SK-N-SH (cell line): ENCODE results near the gene CST6. TPM values are rescaled to one million over a fixed set of nuclear protein-coding genes. Genes with fewer than 3 reads are reported as not detected.

Experiments
- CTCF ChIA-PET: fragments of 300-600, 350-600 bp; formaldehyde crosslinking; extraction: SDS; loops from one replicate; lab custom pipeline; 2021; lab: Yijun Ruan, JAX
- POLR2A ChIA-PET: fragments of 350-600 bp; sonication (Branson Sonifier 250); formaldehyde crosslinking; extraction: SDS; loops from one replicate; lab custom pipeline; 2020; ENCODE audit warnings: antibody characterized with exemption, inconsistent platforms; lab: Yijun Ruan, JAX
- DNase-seq: peaks from one replicate; pipeline ENCODE4 v3.0.0; 2012
- H2AFZ ChIP-seq: fragments of 200-600 bp; sonication (generic); 2 replicates; pipeline ENCODE4 v1.8.1; 2016; ENCODE audit warnings: antibody characterized with exemption, mild to moderate bottlenecking, low read depth
- H3F3A ChIP-seq: fragments of 200-600 bp; sonication (generic); replicated peaks from 2 replicates; pipeline ENCODE3; 2016; ENCODE audit warnings: antibody characterized with exemption, mild to moderate bottlenecking; ENCODE audit not compliant: insufficient read depth
- H3K27ac ChIP-seq, 2 experiments: fragments of 200-500 bp in 1 of 2; fragments of 200-600 bp in 1 of 2; sonication (Bioruptor generic) in 1 of 2; sonication (generic), shearing (Covaris generic) in 1 of 2; 2 replicates each; pipeline versions ENCODE4 v1.5.1 to v1.6.1; 2014 to 2016; ENCODE audit warnings: low read depth in 2 of 2, inconsistent platforms in 1 of 2, low read length in 1 of 2, mild to moderate bottlenecking in 1 of 2, mixed read lengths in 1 of 2
- H3K27me3 ChIP-seq: fragments of 200-600 bp; sonication (generic), shearing (Covaris generic); 2 replicates; pipeline ENCODE4 v1.6.1; 2016; ENCODE audit warnings: mixed run types; ENCODE audit not compliant: insufficient read depth
- H3K36me3 ChIP-seq, 2 experiments: fragments of 200-500 bp in 1 of 2; fragments of 200-600 bp in 1 of 2; sonication (Bioruptor generic) in 1 of 2; sonication (generic) in 1 of 2; replicated peaks in 1 of 2; 2 replicates each; pipeline versions ENCODE3 to v1.5.1; 2014 to 2016; ENCODE audit warnings: low read length in 1 of 2, mild to moderate bottlenecking in 1 of 2; ENCODE audit not compliant: insufficient read depth in 2 of 2, control insufficient read depth in 1 of 2
- H3K4me1 ChIP-seq, 2 experiments: fragments of 200-500 bp in 1 of 2; fragments of 200-600 bp in 1 of 2; sonication (Bioruptor generic) in 1 of 2; sonication (generic), shearing (Covaris generic) in 1 of 2; 2 replicates each; pipeline versions ENCODE4 v1.5.1 to v1.6.1; 2014 to 2016; ENCODE audit warnings: low read depth in 1 of 2, low read length in 1 of 2, mixed run types in 1 of 2; ENCODE audit not compliant: insufficient read depth in 2 of 2, control insufficient read depth in 1 of 2
- H3K4me2 ChIP-seq: fragments of 200-600 bp; sonication (generic), shearing (Covaris generic); 2 replicates; pipeline ENCODE4 v1.6.1; 2017; ENCODE audit warnings: mixed run types
- H3K4me3 ChIP-seq, 2 experiments: fragments of 200-500 bp in 1 of 2; fragments of 200-600 bp in 1 of 2; sonication (Bioruptor generic) in 1 of 2; sonication (generic), shearing (Covaris generic) in 1 of 2; 2 replicates each; pipeline versions ENCODE4 v1.5.1 to v1.8.1; 2014 to 2016; ENCODE audit warnings: low read depth in 2 of 2, inconsistent platforms in 1 of 2, low read length in 1 of 2, mild to moderate bottlenecking in 1 of 2, mixed read lengths in 1 of 2, moderate library complexity in 1 of 2
- H3K79me2 ChIP-seq: fragments of 200-600 bp; sonication (generic); 2 replicates; pipeline ENCODE4 v1.8.1; 2017; ENCODE audit warnings: mild to moderate bottlenecking; ENCODE audit not compliant: insufficient read depth
- H3K9ac ChIP-seq: fragments of 200-600 bp; sonication (generic); 2 replicates; pipeline ENCODE4 v1.6.1; 2017; ENCODE audit warnings: mixed run types
- H3K9me2 ChIP-seq: fragments of 200-600 bp; sonication (generic); 2 replicates; pipeline ENCODE4 v1.6.1; 2017; ENCODE audit warnings: mixed run types
- H3K9me3 ChIP-seq: fragments of 200-600 bp; sonication (generic); 2 replicates; pipeline ENCODE4 v1.6.1; 2017; ENCODE audit warnings: mixed run types, mild to moderate bottlenecking, moderate library complexity
- H4K20me1 ChIP-seq: fragments of 200-600 bp; sonication (generic); 2 replicates; pipeline ENCODE4 v1.6.1; 2017; ENCODE audit warnings: mild to moderate bottlenecking, mixed run types; ENCODE audit not compliant: insufficient read depth
- ELF1 ChIP-seq: IDR thresholded peaks from 2 replicates; pipeline ENCODE4 v1.4.0; 2012
- FOSL2 ChIP-seq: IDR thresholded peaks from 2 replicates; pipeline ENCODE4 v1.4.0; 2012; ENCODE audit warnings: low read depth, mild to moderate bottlenecking, moderate library complexity, borderline replicate concordance
- FOXM1 ChIP-seq: IDR thresholded peaks from 2 replicates; pipeline ENCODE4 v1.4.0; 2012; ENCODE audit warnings: low read depth, mild to moderate bottlenecking
- GABPA ChIP-seq: IDR thresholded peaks from 2 replicates; pipeline ENCODE4 v1.4.0; 2012; ENCODE audit warnings: low read depth, mild to moderate bottlenecking
- JUND ChIP-seq: IDR thresholded peaks from 2 replicates; pipeline ENCODE4 v1.4.0; 2012
- NFIC ChIP-seq: IDR thresholded peaks from 2 replicates; pipeline ENCODE4 v1.4.0; 2012; ENCODE audit warnings: borderline replicate concordance
- POLR2AphosphoS5 ChIP-seq: IDR thresholded peaks from 2 replicates; pipeline ENCODE4 v1.6.1; 2012; ENCODE audit warnings: low read depth, low read length
- RAD21 ChIP-seq: IDR thresholded peaks from 2 replicates; pipeline ENCODE4 v1.6.1; 2012; ENCODE audit warnings: mild to moderate bottlenecking, low read length
- RFX5 ChIP-seq: IDR thresholded peaks from 2 replicates; pipeline ENCODE4 v1.6.1; 2012; ENCODE audit warnings: mild to moderate bottlenecking, improper control_type of control experiment, low read length
- SMC3 ChIP-seq: IDR thresholded peaks from 2 replicates; pipeline ENCODE4 v1.6.1; 2012; ENCODE audit warnings: low read depth, low read length, improper control_type of control experiment
- TAF1 ChIP-seq: IDR thresholded peaks from 2 replicates; pipeline ENCODE4 v1.6.1; 2012; ENCODE audit warnings: low read depth, mild to moderate bottlenecking, low read length, moderate library complexity, borderline replicate concordance
- TCF12 ChIP-seq: IDR thresholded peaks from 2 replicates; pipeline ENCODE4 v1.4.0; 2012
- TEAD4 ChIP-seq: IDR thresholded peaks from 2 replicates; pipeline ENCODE4 v1.4.0; 2012; ENCODE audit warnings: mild to moderate bottlenecking, borderline replicate concordance; ENCODE audit not compliant: insufficient read depth
- YY1 ChIP-seq: IDR thresholded peaks from 2 replicates; pipeline ENCODE4 v1.4.0; 2012; ENCODE audit warnings: low read depth, mild to moderate bottlenecking
- WGBS: methylation state at CpG from one replicate; pipeline ENCODE4 v1.1.6; 2017; ENCODE audit warnings: low lambda C conversion rate; 5-methylcytosine and 5-hydroxymethylcytosine counted together
- polyA plus RNA-seq, 3 experiments: library from polyadenylated mRNA; depleted of rRNA; stranded (reverse); fragments of >200 nt; gene quantifications; 2 replicates each; pipeline ENCODE4 v1.2.3, GENCODE V29; 2012
- TF ChIP-seq, protein P1 (sequence below): IDR thresholded peaks from 2 replicates; pipeline ENCODE4; 2012

Gene CST6
- polyA plus RNA-seq, 1 of the 3 experiments (the other 2 are of a cell fraction): 0.90 TPM

- Histone ChIP-seq H2AFZ (no peak overlapping the region), H3K27ac (no peak overlapping the region), H3K4me1 (peaks cover 8 to 14% of the 10 kb centered on the region in 2 experiments; a peak in 3 of 4 replicates), H3K79me2 (peaks cover 57% of the 10 kb centered on the region), H3K36me3 (peaks cover 36 to 49% of the 10 kb centered on the region in 2 experiments), H3K4me2 (no peak overlapping the region), H3F3A (peaks cover 4% of the 10 kb centered on the region), H3K4me3 (no peak overlapping the region), H4K20me1 (peaks cover 9% of the 10 kb centered on the region; the same call in 1 of the 2 replicates), H3K9ac (no peak overlapping the region), H3K27me3 (no peaks in the 10 kb centered on the region), H3K9me2 (no peaks in the 10 kb centered on the region), H3K9me3 (no peaks in the 10 kb centered on the region)
- CTCF ChIA-PET: interaction anchor here (1.0 to 2.0 kb wide), 4 partner anchors 25 to 253 kb away, joined by 3 to 5 read pairs (median 3); partner anchors contain the start of genes FIBP and KAT5
- DNase-seq: no peak
- no peak for TF ChIP-seq POLR2AphosphoS5
- TF ChIP-seq TAF1: no peak
- TF ChIP-seq RFX5: no peak
- TF ChIP-seq FOSL2: no peak
- no peak for TF ChIP-seq NFIC
- no peak for TF ChIP-seq ELF1
- TF ChIP-seq, protein P1, sequence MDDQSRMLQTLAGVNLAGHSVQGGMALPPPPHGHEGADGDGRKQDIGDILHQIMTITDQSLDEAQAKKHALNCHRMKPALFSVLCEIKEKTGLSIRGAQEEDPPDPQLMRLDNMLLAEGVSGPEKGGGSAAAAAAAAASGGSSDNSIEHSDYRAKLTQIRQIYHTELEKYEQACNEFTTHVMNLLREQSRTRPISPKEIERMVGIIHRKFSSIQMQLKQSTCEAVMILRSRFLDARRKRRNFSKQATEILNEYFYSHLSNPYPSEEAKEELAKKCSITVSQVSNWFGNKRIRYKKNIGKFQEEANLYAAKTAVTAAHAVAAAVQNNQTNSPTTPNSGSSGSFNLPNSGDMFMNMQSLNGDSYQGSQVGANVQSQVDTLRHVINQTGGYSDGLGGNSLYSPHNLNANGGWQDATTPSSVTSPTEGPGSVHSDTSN: no peak
- no peak for TF ChIP-seq GABPA
- no peak for TF ChIP-seq RAD21
- TF ChIP-seq YY1: no peak
- TF ChIP-seq JUND: no peak
- TF ChIP-seq SMC3: no peak
- POLR2A ChIA-PET: interaction anchor here (0.5 kb wide), 1 partner anchor 78 kb away, joined by 3 read pairs; no protein-coding TSS in a partner anchor
- 100% methylated on average over 4 of the region's 10 CpGs for WGBS
Observed at GRCh38 chr11:65964906-65965305, 46.9 kb upstream of the CST6 start.

GRCh38 chr11:65965986-65966762 lies 45.6 kb upstream of the CST6 start:
- Histone ChIP-seq H3K4me3 (no peak overlapping the region), H3K4me1 (peaks cover 8 to 11% of the 10 kb centered on the region in 2 experiments; a peak in 3 of 4 replicates), H3K4me2 (no peak overlapping the region), H3K79me2 (peaks cover 54% of the 10 kb centered on the region), H3K27me3 (no peaks in the 10 kb centered on the region), H3K27ac (no peak overlapping the region), H3K9me3 (no peaks in the 10 kb centered on the region), H2AFZ (no peak overlapping the region), H3K9me2 (no peaks in the 10 kb centered on the region), H3K36me3 (peaks cover 42 to 54% of the 10 kb centered on the region in 2 experiments), H3K9ac (no peak overlapping the region), H4K20me1 (peaks cover 9% of the 10 kb centered on the region; the same call in 1 of the 2 replicates), H3F3A (peaks cover 1% of the 10 kb centered on the region)
- ChIA-PET CTCF (interaction anchor here (1.0 to 2.0 kb wide), 4 partner anchors 22 to 82 kb away, joined by 3 to 5 read pairs (median 4); partner anchors contain the start of gene FIBP), POLR2A (no interaction called here)
- no peak for TF ChIP-seq ELF1
- TF ChIP-seq TEAD4: no peak
- TF ChIP-seq FOXM1: no peak
- TF ChIP-seq TCF12: no peak
- WGBS: 96% methylated on average over 28 of the region's 36 CpGs
- no peak for DNase-seq
